ENCODE measurements around the gene VPS35L.

VPS35L gene

DNA sequence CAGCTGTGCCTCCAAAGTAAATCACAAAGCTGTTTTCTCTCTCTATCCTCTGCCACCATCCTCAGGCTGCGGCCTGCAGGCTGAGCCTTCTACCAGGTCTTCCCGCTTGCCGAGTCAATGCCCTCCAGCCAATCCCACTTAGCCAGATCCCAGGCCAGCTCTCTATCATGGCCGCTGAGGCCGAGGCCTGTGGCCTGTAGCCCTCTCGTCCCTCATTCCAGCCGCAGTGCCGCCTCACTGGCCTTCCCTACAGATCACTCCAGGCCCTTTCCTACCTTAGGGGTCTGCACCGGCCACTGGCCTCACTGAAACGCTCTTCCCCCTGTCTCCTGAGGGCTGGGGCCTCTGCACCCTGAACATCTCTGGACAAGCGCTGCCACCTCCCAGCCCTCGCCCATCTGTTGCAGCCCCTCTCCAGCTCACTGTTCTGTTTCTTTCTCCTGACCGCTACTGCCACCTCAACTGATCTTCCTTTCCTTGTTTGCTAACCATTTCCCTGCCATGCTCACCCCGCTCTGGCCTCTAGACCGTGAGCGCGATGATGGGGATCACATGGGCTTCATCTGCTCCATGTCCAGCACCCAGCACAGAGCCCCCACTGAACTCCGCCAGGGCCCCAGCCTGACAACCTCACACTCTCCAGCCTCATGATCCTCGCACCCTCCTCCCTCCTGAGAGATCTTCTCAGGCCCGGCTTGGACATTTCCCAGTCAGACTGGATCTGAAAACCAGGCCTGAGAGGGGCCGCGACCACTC lies 154.1 kb downstream of the VPS35L start:
- no peak overlapping the region for H3K4me3 ChIP-seq (ENCODE audit: low read depth, low read length)
- TF ChIP-seq, protein P1, sequence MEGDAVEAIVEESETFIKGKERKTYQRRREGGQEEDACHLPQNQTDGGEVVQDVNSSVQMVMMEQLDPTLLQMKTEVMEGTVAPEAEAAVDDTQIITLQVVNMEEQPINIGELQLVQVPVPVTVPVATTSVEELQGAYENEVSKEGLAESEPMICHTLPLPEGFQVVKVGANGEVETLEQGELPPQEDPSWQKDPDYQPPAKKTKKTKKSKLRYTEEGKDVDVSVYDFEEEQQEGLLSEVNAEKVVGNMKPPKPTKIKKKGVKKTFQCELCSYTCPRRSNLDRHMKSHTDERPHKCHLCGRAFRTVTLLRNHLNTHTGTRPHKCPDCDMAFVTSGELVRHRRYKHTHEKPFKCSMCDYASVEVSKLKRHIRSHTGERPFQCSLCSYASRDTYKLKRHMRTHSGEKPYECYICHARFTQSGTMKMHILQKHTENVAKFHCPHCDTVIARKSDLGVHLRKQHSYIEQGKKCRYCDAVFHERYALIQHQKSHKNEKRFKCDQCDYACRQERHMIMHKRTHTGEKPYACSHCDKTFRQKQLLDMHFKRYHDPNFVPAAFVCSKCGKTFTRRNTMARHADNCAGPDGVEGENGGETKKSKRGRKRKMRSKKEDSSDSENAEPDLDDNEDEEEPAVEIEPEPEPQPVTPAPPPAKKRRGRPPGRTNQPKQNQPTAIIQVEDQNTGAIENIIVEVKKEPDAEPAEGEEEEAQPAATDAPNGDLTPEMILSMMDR (IDR thresholded peaks at IDR 0.05; ENCODE audit: insufficient read depth, low read depth, low read length, missing control alignments): no peak
- no peak for DNase-seq (ENCODE audit: low read depth)

DNA sequence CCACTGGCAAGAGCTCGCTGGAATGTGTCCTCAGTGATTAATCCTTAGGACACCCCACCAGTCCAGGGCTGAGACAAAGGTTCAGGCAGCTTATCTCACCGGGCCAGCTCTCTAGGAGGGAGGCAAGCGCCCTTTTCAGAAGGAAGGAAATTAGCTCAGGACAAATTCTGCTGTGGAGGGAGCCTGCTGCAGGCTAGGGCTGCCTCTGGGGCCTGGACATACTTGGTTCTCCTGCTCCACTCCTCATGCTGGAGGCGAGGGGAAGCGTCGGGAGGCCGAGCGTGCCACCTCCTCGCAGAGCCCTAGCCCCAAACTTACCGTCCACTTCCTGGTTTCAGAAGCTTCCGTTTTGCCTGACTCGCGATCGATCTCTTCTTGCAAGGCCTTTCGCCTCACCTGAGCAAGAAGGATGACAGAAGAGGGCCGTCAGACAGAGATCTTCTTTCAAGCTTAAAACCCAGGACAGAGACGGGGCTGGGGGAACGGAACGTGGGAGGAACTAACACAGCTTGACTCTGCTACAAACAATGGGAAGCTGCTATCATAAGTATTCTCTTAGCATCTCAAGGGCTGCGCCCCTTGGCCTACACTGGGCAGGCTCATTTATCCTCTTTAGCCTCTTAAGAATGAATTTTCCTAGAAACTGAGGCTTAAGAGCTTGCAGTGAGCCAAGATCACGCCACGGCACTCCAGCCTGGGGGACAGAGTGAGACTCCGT lies 154.8 kb downstream of the VPS35L start:
- no peak overlapping the region for H3K4me3 ChIP-seq (ENCODE audit: low read depth, low read length)
- TF ChIP-seq, protein P1 (IDR thresholded peaks at IDR 0.05; ENCODE audit: insufficient read depth, low read depth, low read length, missing control alignments): no peak
- no peak for DNase-seq (ENCODE audit: low read depth)

DNA sequence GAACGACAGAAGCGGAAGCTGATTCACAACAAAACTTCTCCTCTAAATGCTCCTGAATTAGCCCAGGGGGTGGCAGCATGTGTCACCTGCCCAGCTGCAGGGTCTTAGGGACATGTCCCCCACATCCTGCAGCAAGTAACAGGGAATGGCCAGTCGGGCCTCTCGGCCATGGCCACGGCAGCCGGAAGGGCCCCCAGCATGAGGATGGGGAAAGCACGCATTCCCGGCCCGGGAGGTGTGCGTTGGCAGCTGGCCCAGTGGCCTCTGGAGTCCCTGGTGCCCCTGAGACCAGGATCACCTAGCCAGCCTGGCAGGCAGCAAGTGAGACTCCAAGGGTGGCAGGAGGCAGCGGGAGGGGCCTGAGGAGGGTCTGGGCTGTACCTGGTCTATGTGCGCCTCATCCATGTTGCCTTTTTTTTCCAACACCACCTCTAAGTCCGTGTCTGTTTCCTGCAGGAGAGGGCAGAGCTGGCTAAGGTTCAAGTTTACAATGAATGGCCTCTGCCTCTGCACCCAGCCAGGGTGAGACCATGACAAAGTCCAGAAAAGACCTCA lies 155.6 kb downstream of the VPS35L start:
- no peak overlapping the region for H3K4me3 ChIP-seq (ENCODE audit: low read depth, low read length)
- no peak for DNase-seq (ENCODE audit: low read depth)
- TF ChIP-seq, protein P1 (IDR thresholded peaks at IDR 0.05; ENCODE audit: insufficient read depth, low read depth, low read length, missing control alignments): no peak

DNA sequence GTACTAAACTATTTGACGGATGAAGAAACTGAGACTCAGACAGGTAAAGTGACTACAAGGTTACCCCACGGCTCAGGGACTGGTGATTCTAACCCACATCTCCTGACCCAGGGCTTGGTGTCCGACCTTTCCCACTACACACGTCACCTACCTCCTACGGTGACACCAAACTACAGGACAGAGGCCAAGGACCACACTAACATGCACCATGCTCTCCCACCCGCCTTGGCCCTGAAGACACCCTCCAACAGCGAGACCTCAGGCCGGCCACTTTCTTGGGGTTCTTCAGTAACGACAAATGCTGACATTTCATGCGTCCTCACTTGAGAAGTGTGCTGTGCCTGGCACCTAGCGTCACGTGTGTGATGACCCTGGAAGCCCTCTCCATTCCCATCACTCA lies 156.1 kb downstream of the VPS35L start:
- H3K4me3 ChIP-seq (ENCODE audit: low read depth, low read length): no peak overlapping the region

DNA sequence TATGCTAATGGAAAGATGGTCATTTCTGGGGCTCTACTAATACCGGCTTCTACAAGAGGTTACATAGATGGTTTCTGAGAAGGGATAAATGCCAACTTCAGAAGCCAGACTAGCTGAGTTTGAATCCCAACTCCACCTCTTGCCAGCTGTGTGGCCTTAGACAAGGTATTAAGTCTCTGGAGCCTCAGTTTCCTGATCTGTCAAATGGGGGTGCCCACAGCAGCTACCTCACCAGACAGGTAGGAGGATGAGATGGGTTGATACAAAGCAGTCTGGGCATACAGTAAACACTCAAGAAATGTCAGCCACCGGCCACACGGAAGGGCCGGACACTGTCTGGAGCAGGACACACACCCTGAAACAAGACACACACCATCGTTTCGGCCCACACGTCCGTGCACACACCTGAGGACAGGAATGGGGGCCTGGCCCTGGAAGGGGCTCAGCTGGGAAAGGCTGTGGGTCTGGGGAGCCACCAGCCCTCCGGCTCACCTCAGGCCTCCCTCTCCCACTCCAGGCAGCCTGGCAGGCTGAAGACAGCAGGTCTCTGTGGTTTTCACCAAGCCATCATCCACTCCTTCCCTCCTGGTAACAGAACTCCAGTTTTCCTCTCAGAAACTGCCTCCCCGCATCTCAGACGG lies 157.0 kb downstream of the VPS35L start:
- TF ChIP-seq, protein P1 (IDR thresholded peaks at IDR 0.05; ENCODE audit: insufficient read depth, low read depth, low read length, missing control alignments): no peak
- H3K4me3 ChIP-seq (ENCODE audit: low read depth, low read length): no peak overlapping the region
- DNase-seq (ENCODE audit: low read depth): no peak

More for the DNA sequence above, 156.1 kb downstream of the VPS35L start:
- TF ChIP-seq, protein P1 (IDR thresholded peaks at IDR 0.05; ENCODE audit: insufficient read depth, low read depth, low read length, missing control alignments): no peak
- no peak for DNase-seq (ENCODE audit: low read depth)

DNA sequence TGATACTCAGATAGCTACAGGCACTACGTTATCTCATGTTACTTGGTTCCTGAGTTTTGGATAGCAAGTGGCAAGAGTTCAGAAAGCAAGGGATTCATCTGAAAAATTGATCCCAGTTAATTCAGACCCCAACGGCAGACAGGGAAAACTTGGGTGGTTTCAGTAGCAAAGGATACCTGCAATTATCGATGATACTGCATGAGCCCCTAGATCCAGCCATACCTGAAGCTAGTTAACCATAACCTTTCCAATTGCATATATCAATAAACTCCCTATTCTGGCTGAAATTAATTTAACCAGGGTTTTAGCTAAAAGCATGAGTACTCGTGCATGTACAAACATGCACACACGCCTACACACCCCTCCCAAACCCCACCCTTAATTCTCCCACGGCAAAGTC lies 158.2 kb downstream of the VPS35L start:
- no peak overlapping the region for H3K4me3 ChIP-seq (ENCODE audit: low read depth, low read length)
- DNase-seq (ENCODE audit: low read depth): no peak
- TF ChIP-seq, protein P1 (IDR thresholded peaks at IDR 0.05; ENCODE audit: insufficient read depth, low read depth, low read length, missing control alignments): no peak

All from GM12865 (cell line).